Activated naive CD8-positive, alpha-beta T cell (primary cell): ENCODE data around the gene ZNG1F.
"Not testable (repeated sequence)": the region's sequence is repeated elsewhere in the genome, so short reads cannot be mapped to it uniquely, and the experiment has no call there.

Experiments
- H3K27ac Mint-ChIP-seq: one replicate; pipeline ENCODE4 v1.8.0; 2021; ENCODE audit warnings: mixed read lengths
- H3K27me3 Mint-ChIP-seq: one replicate; pipeline ENCODE4 v1.8.0; 2021; ENCODE audit warnings: mixed read lengths
- H3K36me3 Mint-ChIP-seq: one replicate; pipeline ENCODE4 v1.8.0; 2021; ENCODE audit warnings: mixed read lengths
- H3K4me1 Mint-ChIP-seq: one replicate; pipeline ENCODE4 v1.8.0; 2021; ENCODE audit warnings: low read depth, mixed read lengths
- H3K4me3 Mint-ChIP-seq: one replicate; pipeline ENCODE4 v1.8.0; 2021; ENCODE audit warnings: mild to moderate bottlenecking, mixed read lengths
- H3K9me3 Mint-ChIP-seq: one replicate; pipeline ENCODE4 v1.8.0; 2021; ENCODE audit warnings: low read depth, mixed read lengths

The ZNG1F gene

DNA sequence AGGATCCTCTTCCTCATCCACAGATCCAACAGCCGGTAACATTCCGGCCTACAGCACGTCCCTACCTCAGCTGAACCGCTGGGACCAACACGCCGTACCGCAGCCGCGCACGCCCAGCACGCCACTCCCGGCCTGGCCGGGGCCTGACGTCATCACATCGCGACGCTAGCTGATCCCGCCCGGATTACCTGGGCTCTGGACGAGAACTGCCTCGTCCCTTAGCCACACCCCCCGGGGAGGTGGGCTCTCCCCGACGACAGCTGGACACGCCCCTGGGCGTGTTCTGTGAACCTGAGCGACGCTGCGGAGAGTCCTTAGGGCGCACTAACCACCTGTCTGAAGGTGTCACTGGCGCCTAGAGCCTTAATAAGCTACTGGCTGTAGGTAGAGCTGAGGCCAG, at the start of gene ZNG1F:
TSS of gene ZNG1F (minus strand) at position 101 of the 400 bp plus-strand sequence. CDS start at position 42, 59 bp downstream.
- not testable (repeated sequence) for H3K36me3 Mint-ChIP-seq, H3K4me1 Mint-ChIP-seq, H3K27ac Mint-ChIP-seq, H3K9me3 Mint-ChIP-seq, H3K4me3 Mint-ChIP-seq, H3K27me3 Mint-ChIP-seq

DNA sequence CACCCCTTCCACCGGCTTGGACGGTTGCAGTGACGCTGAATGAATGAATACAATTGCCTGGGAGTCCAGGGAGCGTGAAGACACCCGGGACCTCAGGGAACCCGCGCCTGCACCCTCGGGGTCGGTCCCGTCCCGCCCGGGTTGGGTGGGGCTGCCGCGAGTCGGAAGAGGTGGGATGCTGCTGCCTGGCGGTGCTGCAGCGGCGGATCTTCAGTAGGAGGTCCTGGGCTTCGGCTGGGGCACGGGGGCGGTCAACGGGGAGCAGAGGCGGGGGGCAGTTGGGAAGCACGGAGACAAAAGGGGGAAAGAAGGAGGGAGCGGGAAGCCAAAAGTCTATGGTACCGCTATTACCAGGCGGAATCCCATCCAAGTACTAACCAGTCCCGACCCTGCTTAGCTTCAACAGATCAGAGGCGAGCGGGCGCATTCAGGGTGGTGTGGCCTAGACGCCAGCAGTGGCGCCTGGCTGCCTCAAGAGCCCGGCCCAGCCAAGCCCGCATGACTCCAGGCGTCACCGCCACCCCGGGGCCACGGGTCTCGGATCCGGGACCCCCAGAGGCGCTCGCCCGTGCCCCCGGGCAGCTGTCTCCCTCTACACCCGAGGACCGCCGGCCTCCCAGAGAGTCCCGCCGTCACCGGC, 48.1 kb upstream of the ZNG1F start:
- not testable (repeated sequence) for H3K36me3 Mint-ChIP-seq, H3K27ac Mint-ChIP-seq, H3K4me1 Mint-ChIP-seq, H3K4me3 Mint-ChIP-seq, H3K9me3 Mint-ChIP-seq, H3K27me3 Mint-ChIP-seq

DNA sequence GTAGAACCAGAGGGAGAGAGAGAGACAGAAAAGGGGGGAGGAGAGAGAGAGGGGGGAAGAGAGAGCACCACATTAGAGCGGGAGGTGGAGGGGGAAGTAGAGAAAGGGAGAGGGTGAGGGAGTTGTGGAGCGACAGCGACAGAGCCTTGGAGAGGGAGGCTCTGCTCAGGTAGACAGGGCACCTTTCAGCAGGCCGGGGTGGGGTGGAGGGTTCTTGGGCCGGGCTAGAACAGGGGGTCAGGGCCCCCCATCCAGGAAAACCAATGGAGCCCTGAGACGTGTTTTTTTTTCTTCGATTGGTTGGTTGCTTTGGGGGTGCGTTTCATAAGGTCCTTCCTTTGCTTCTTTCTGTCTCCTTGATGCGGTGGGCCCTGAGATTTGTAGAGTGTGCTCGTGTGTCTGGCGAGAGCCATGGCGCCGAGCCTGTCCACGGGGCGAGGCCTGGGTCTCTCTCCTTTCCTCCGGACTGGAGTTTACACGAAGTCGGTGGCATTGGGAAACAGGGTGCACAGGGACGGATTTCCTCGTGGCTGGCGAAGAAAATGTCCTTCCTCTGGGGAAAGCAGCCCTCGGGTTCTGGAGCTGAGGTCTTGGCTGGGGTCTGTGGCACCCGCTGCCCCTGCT, 47.5 kb upstream of the ZNG1F start:
- H3K9me3 Mint-ChIP-seq, H3K27ac Mint-ChIP-seq, H3K4me1 Mint-ChIP-seq, H3K4me3 Mint-ChIP-seq, H3K36me3 Mint-ChIP-seq, H3K27me3 Mint-ChIP-seq: not testable (repeated sequence)

DNA sequence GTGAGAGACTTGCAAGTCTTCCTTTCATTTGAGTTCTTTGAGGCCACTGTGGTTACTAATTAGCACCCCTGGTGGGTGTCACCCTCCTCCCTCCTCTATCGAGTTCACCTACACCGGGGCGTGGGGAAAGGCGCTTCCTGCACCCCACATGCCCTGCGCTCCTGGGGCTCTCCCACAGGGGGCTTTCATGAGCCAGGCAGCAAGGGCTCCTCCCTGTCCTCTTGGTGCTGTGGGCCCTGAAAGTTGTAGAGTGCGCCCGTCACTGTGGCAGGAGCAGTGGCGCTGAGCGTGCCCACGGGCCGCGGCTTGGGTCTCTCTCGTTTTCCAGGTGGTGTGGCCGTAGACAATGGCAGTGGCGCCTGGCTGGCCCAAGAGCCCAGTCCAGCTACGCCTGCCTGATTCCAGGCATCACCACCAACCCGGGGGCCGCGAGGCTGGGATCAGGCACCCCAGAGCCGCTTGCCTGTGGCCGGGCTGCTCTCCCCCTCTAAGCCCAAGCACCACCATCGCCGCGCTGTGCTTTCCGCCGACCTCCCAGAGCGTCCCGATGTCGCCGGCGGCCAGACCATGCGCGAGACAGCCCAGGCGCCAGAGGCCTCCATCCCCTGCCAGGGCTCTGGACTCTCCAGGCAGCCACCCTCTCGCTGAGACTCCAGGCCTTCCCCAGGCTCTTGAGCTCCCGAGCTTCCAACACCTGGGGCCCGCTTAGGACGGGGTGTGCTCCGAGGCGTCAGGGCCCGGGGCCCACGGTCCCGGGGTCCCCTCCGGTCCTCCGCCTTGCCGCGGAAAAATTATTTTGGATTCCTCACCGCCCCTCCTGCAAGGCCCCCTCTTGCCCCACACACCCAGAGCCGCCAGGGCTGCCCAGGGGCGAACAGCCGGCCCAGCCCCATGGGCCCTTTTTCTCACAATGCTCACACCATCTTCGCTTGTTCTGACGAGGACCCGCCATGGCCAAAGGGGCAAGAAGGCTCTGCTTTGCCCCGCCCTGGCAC, 46.0 kb upstream of the ZNG1F start:
- not testable (repeated sequence) for H3K4me3 Mint-ChIP-seq, H3K27ac Mint-ChIP-seq, H3K4me1 Mint-ChIP-seq, H3K36me3 Mint-ChIP-seq, H3K27me3 Mint-ChIP-seq, H3K9me3 Mint-ChIP-seq

- H3K4me3 Mint-ChIP-seq, H3K36me3 Mint-ChIP-seq, H3K27me3 Mint-ChIP-seq, H3K9me3 Mint-ChIP-seq, H3K27ac Mint-ChIP-seq, H3K4me1 Mint-ChIP-seq: not testable (repeated sequence)
These were observed 45.1 kb upstream of the ZNG1F start for GRCh38 chr9:41234221-41234620.

DNA sequence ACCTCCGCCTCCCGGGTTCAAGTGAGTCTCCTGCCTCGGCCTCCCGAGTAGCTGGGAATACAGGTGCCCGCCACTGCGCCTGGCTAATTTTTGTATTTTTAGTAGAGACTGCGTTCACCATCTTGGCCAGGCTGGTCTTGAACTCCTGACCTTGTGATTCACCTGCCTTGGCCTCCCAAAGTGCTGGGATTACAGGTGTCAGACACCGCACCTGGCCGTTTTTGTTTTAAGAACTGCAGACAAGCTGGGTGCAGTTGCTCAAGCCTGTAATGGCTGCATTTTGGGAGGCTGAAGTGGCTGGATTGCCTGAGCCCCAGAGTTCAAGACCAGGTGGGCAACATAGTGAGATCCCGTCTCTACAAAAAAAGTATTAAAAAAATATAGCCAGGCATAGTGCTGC, 43.2 kb upstream of the ZNG1F start:
- H3K9me3 Mint-ChIP-seq, H3K4me3 Mint-ChIP-seq, H3K36me3 Mint-ChIP-seq, H3K27ac Mint-ChIP-seq, H3K27me3 Mint-ChIP-seq, H3K4me1 Mint-ChIP-seq: not testable (repeated sequence)

GRCh38 chr9:41230418-41230817, 41.3 kb upstream of the ZNG1F start:
- H3K4me1 Mint-ChIP-seq, H3K27ac Mint-ChIP-seq, H3K9me3 Mint-ChIP-seq, H3K27me3 Mint-ChIP-seq, H3K4me3 Mint-ChIP-seq, H3K36me3 Mint-ChIP-seq: not testable (repeated sequence)

DNA sequence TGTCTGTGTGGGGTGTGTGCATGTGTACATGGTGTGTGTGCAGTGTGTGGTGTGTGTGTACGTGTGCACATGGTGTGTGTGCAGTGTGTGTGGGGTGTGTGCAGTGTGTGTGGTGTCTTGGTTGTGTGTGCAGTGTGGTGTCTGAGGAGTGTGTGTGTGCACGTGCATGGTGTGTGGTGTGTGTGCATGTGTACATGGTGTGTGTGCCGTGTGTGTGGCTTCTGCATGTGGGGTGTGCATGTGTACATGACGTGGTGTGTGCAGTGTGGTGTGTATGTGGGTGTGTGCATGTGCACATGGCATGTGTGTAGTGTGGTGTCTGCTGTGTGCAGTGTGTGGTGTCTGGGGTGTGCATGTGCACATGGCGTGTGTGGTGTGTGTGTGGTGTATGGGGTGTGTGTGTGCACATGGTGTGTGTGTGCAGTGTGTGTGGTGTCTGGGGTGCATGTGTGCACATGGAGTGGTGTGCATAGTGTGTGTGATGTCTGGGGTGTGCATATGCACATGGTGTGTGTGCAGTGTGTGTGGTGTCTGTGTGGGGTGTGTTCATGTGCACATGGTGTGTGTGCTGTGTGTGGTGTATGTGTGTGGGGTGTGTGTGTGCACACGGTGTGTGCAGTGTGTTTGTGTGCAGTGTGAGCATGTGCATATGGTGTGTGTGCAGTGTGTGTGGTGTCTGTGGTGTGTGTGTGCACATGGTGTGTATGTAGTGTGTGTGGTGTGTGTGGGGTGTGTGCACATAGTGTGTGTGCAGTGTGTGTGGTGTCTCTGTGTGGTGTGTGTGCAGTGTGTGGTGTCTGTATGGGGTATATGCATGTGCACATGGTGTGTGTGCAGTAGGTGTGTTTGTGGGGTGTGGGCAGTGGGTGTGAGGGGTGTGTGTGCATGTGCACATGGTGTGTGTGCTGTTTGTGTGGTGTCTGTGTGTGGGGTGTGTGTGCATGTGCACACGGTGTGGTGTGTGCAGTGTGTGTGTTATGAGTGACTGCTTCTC, 40.6 kb upstream of the ZNG1F start:
- Mint-ChIP-seq H3K36me3 (no peaks in the 10 kb centered on the region), H3K9me3 (no peaks in the 10 kb centered on the region), H3K4me1 (no peaks in the 10 kb centered on the region), H3K27me3 (no peaks in the 10 kb centered on the region), H3K4me3 (no peak overlapping the region), H3K27ac (no peak overlapping the region)

- not testable (repeated sequence) for H3K36me3 Mint-ChIP-seq, H3K4me3 Mint-ChIP-seq, H3K4me1 Mint-ChIP-seq, H3K27ac Mint-ChIP-seq, H3K9me3 Mint-ChIP-seq, H3K27me3 Mint-ChIP-seq
These were observed 30.7 kb upstream of the ZNG1F start for GRCh38 chr9:41219831-41220230.

DNA sequence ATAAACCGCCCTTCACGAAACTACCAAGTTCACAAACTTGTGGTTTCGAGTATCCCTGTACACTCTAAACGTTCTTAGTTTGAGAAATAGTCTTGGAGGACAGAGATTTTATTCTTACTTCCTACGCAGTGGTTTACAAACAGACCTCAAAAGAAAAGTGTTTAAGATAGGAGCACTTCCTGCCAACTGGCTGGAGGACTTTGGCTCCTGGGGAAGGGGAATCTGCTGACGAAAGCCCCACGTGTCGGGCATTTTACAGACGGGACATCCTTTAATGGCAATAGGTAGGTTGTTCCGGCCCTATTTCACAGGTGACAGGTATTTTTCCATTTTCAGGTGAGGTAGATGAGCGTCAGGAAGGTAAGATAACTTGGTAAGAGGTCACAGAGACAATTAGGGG, 678 bp downstream of the ZNG1F start:
- not testable (repeated sequence) for H3K27me3 Mint-ChIP-seq, H3K4me1 Mint-ChIP-seq, H3K27ac Mint-ChIP-seq, H3K4me3 Mint-ChIP-seq, H3K9me3 Mint-ChIP-seq, H3K36me3 Mint-ChIP-seq

DNA sequence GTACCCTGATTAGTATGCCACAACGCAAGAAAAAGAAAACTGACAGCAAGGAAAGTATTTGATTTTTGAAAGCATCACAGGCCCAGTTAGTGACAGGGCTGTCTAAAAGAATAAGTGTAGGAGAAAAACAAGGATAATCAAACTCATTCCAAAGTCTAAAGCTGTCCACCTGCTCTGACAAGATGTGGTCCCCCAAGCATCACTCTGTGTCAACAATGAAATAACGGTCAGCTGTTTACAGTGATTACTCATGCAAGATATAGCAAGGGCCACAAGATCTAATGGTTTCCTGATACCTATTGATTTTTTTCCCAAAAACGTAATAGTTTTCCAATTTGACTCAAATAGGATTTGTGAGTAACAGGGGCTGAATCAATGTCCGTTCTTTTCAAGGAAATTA, 14.1 kb downstream of the ZNG1F start:
- not testable (repeated sequence) for H3K36me3 Mint-ChIP-seq, H3K4me3 Mint-ChIP-seq, H3K9me3 Mint-ChIP-seq, H3K27me3 Mint-ChIP-seq, H3K4me1 Mint-ChIP-seq, H3K27ac Mint-ChIP-seq

- not testable (repeated sequence) for H3K27me3 Mint-ChIP-seq, H3K4me3 Mint-ChIP-seq, H3K4me1 Mint-ChIP-seq, H3K9me3 Mint-ChIP-seq, H3K27ac Mint-ChIP-seq, H3K36me3 Mint-ChIP-seq
These were observed 39.0 kb downstream of the ZNG1F start for GRCh38 chr9:41150116-41150515.

DNA sequence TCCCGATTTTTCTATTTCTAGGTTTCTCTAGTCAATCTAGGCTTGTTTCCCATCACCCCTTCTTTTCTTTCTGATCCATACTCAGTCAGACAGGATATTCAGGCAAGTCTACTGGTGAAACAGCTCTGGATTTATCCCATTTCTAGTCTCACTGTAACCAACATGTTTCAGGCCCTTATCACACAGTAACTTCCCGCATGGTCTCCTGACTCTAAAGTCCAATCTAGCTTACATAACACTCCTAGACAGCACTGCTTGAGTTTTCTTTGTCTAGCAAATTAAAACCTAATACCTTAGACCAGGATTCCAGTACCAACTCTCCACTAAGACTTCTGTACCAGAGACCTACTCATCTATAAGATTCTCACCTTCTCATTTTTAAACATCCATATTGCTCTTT, 47.2 kb downstream of the ZNG1F start:
- H3K4me3 Mint-ChIP-seq, H3K9me3 Mint-ChIP-seq, H3K4me1 Mint-ChIP-seq, H3K27ac Mint-ChIP-seq, H3K36me3 Mint-ChIP-seq, H3K27me3 Mint-ChIP-seq: not testable (repeated sequence)

DNA sequence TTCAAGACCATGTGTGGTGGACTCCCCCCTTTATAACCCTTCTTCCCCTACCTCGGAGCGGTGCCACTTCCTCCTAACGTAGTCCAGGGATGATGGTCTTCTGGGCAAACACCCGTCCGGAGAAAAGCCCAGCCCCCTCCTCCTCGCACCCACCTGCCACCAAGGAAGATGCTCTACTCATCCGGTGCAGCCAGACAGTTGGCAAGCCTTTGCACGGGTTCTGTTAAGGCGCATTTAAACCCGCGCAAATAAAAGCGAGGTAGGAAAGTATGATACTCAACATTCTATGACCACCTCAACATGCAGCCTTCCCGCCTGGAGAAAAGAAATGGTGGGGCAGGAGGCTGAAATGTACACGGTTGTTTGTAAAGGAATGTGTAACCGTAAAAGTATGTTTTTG, 60.5 kb downstream of the ZNG1F start, which contains the start of gene FOXD4L6:
TSS of gene FOXD4L6 (minus strand) at position 101 of the 400 bp plus-strand sequence. CDS start 298 bp downstream, outside the sequence.
- not testable (repeated sequence) for H3K4me1 Mint-ChIP-seq, H3K27ac Mint-ChIP-seq

More for the DNA sequence above, 60.5 kb downstream of the ZNG1F start, which contains the start of gene FOXD4L6:
- not testable (repeated sequence) for H3K4me3 Mint-ChIP-seq, H3K9me3 Mint-ChIP-seq, H3K27me3 Mint-ChIP-seq, H3K36me3 Mint-ChIP-seq
